Stimulated activated CD4-positive, alpha-beta T cell treated with anti-CD3 and anti-CD28 coated beads, Interleukin-12 subunit alpha, Interleukin-12 subunit beta, amount 100 ng/mL, for 4 hours (primary cell): ENCODE data around the gene LCN12.

Source experiments
- DNase-seq: peaks from one replicate; pipeline ENCODE4 v3.0.0-alpha.2; 2020

The LCN12 gene, protein sequence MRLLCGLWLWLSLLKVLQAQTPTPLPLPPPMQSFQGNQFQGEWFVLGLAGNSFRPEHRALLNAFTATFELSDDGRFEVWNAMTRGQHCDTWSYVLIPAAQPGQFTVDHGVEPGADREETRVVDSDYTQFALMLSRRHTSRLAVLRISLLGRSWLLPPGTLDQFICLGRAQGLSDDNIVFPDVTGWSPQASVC

GRCh38 chr9:136951541-136952320, at the start of gene LCN12:
Gene LCN12 (plus strand): TSS chr9:136952273. CDS start chr9:136952328, 55 bp downstream.
- no peak for DNase-seq

GRCh38 chr9:136903041-136903554, 49.0 kb upstream of the LCN12 start:
- no peak for DNase-seq

DNA sequence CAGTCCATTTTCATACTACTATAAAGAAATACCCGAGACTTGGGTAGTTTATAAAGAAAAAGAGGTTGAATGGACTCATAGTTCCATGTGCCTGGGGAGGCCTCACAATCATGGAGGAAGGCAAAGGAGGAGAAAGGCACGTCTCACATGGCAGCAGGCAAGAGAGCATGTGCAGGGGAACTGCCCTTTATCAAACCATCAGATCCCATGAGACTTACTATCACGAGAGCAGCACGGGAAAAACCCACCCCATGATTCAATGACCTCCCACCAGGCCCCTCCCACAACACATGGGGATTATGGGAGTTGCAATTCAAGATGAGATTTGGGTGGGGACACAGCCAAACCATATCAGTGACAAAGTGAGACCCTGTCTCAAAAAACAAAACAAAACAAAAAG, 45.8 kb upstream of the LCN12 start:
- DNase-seq = no peak

DNA sequence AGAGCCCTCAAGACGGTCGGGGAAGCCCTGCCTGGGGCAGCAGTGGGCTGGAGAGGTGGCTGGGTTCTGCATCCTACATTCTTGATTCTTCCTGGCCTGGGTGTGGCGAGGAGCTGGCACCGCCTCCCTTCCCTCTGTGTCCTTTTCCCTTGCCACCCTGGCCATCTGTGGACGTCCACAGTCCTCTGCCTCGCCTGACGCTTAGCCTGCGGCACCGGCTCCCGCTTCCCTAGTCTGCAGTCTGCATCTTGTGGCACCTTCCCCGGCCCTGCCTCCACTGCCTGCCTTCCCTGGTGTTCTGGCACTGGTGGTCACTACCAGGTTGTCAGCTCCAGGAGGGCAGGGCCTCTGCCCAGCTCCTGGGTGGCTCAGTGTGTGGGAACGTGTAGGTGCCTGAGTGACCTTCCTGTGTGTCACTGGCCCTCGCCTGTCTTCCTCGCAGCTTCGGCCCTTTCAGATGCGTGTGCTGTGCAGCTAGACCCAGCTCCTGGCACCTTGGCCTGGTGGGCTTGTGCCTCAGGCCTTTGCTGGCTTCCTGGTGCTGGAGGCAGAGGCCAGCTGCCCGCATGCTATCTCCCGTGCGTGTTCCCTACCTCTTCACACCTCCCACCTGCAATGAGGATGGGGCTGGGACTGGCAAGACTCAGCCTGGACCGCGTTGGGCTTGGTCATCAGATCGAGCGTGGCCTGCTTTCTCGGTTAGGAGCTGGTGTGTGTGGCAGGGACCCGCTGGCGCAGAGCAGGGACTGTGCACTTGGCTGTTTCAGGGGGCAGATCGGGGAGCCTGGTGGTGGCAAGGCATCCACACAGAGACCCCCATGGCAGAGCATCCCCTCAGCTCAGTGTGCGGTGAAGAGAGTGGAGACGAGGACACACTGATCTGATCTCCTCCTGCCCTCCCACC, 44.8 kb upstream of the LCN12 start:
- DNase-seq = no peak

DNA sequence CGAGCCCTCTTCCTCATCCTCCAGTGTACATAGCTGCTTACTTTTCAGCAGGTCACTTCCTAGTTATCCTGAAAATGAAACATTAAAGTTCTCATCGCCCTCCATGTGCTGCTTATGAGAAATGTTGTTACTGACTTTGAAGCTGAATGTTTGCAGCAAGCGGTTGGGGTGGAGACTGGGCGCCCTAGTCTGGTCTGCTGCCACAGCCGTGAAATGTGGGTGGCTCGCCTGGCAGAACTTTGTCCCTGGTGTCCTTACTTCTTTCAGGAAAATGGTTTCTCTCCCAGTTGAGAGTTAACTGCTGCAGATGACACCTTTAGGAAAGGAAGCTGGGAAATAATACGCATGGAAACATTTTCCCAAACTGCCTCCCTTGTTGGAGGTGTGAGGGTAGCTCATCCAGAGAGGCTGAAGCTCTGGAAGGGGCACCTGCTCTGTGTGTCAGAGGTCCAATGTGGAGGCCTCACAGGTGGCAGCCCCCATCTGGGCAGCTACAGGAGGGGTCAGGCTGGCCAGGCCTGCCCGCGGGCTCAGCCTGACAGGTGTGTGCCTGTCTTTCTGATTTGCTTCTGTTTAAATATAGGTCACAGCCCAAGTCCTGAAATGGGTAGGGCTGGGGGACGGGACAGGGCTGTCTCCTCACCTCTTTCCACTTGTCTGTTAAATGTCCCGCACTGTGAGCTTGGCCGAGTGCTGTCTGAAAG, 41.7 kb upstream of the LCN12 start:
- DNase-seq = no peak

DNA sequence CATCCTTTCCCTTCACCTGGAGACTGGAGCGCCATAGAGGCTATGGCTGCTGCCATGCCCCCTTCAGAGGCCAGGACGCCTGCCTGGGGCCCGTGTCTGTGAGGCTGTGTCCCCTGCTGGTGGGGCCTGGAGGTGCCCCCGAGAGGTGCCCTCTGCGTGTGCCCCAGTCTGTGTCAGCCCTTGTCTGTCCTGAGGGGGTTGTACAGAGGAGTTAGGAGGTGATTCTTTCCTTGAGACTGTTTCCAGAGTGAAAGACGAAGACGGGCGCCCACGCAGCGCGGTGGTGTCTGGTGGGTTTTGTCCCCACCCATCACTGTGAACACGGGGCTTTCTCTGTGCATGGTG, 41.2 kb upstream of the LCN12 start:
- no peak for DNase-seq

- no peak for DNase-seq
These were observed 38.2 kb upstream of the LCN12 start for GRCh38 chr9:136913701-136914438.

DNA sequence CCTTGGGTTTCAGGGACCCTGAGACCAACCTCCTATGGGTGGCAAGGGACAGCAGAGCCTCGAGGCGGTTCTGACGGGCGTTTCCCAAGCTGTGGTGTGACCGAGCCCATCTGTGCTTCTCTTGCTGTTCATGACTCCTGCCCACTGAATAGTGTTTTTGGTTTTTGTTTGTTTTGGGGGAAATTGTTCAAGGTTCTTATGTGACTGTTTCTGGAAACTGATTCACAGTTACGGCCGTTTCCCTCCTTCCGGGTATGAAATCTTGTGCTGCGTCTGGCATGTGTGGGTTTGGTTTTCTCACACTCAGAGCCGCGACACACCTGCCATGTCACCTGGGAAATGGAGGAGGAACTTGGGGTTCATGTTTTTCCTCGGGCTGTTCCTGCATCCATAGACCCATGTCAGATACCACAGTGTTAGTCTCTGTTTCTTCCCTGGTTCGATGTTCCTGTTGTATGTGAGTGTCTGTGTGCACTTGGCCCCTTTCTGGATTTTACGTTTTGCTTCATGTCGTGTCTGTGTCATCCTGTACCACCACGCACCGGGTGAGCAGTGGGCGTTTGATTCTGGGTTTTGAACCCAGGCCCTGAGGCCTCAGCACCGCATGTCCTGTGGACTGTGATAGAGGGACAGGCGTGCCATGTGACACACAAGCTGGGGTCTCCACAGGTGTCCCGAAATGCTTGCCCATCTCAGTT, 36.3 kb upstream of the LCN12 start:
- DNase-seq = no peak

GRCh38 chr9:136916330-136917184, 35.5 kb upstream of the LCN12 start:
- DNase-seq = no peak

GRCh38 chr9:136917902-136918301, 34.2 kb upstream of the LCN12 start:
- DNase-seq = no peak

DNA sequence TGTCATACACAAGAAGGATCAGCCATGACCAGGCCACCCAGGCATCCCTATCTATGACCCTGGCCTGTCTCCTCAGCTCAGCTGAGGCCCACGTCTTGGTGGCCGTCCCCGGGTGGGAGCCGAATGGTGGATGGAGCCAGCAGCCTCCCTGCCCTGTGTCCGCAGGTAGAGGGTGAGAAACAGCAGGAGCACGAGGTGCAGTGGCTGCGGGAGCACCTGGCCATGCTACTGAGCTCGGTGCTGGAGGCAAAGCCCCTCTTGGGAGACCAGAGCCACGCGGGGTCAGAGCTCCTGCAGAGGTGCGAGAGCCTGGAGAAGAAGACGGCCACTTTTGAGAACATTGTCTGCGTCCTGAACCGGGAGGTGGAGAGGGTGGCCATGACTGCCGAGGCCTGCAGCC, 32.0 kb upstream of the LCN12 start:
- DNase-seq = no peak

DNA sequence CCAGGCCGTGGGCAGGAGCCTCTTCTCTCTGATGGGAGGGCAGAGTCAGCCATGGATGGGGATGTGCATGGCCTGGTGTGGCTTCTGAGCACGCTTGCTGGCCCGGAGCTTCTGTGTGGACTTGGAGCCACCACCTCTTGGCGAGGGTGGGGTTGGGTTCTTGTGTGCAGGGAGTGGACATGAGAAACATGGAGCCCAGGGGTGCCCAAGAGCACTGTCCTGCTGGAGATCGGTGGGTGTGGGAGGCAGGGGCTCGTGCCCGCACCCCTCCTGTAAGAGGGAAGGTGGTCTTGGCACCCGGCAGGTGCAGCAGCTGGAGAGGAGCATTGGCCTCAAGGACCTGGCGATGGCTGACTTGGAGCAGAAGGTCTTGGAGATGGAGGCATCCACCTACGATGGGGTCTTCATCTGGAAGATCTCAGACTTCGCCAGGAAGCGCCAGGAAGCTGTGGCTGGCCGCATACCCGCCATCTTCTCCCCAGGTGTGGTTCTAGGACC, 31.3 kb upstream of the LCN12 start:
- DNase-seq = no peak

DNA sequence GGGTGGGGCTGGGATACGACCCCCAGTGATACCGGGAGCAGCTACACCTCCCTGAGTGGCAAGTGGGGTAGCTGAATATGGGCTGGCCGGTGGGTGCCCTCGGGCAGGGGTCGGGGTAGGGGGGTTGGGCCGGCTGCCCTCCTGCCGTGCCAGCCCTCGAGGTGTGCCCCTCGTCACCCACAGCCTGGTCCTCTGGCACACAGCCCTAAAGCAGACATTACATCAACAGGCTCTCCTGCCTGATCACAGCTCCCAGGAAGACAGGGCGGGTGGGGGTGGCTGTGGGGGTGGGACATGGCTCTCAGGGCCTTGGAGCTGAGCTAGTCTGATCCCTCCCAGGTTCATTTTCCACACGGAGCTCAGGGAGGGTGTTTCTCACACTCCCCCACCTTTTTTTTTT, 30.8 kb upstream of the LCN12 start:
- DNase-seq = no peak

- DNase-seq = no peak
These were observed 30.4 kb upstream of the LCN12 start for GRCh38 chr9:136921718-136922117.

DNA sequence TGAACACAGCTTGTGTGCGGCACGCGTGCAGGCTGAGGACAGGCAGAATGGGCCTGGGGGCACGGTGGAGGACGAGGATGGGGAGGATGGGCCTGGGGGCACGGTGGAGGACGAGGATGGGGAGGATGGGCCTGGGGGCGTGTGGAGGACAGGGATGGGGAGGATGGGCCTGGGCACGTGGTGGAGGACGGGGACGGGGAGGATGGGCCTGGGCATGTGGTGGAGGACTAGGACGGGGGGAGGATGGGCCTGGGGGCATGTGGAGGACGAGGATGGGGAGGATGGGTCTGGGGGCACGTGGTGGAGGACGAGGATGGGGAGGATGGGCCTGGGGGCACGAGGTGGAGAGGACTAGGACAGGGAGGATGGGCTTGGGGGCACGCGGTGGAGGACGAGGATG, 29.5 kb upstream of the LCN12 start:
- DNase-seq = no peak

GRCh38 chr9:136923881-136924280, 28.2 kb upstream of the LCN12 start:
- DNase-seq = no peak

DNA sequence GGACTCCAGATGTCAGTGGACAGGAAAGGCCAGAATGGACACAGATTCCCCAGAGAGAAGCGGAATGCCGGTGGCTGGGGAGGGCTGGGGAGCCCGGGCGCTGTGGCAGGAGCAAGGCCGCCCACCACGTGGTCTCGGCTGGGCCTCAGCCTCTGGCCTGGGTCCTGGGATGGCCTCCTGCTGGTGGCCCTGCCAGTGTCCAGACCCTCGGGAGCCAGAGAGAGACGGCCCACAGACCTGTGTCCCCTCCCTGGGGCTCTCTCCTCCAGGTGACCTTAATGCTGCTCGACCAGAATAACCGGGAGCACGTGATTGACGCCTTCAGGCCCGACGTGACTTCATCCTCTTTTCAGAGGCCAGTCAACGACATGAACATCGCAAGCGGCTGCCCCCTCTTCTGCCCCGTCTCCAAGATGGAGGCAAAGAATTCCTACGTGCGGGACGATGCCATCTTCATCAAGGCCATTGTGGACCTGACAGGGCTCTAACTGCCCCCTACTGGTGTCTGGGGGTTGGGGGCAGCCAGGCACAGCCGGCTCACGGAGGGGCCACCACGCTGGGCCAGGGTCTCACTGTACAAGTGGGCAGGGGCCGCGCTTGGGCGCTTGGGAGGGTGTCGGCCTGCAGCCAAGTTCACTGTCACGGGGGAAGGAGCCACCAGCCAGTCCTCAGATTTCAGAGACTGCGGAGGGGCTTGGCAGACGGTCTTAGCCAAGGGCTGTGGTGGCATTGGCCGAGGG, 26.5 kb upstream of the LCN12 start:
- DNase-seq = no peak

- DNase-seq = no peak
These were observed 25.8 kb upstream of the LCN12 start for GRCh38 chr9:136926154-136926704.

- DNase-seq = no peak
These were observed 25.3 kb upstream of the LCN12 start for GRCh38 chr9:136926749-136927148.
